Transverse colon (tissue), 4 donors: ENCODE results near the gene ZMAT5. TPM values are rescaled to one million over a fixed set of nuclear protein-coding genes. Genes with fewer than 3 reads are reported as not detected.

Experiments used
- DNase-seq: peaks from one replicate; pipeline ENCODE4 v3.0.0-alpha.2; 2019
- H3K27ac ChIP-seq, 4 donors: fragments of 200-600 bp; sonication (generic); 2 replicates each; pipeline ENCODE4 v1.5.1; 2016 to 2018; ENCODE audit warnings: inconsistent platforms in 4 of 4
- H3K27me3 ChIP-seq: fragments of 200-600 bp; sonication (generic); 2 replicates; pipeline ENCODE4 v1.5.1; 2017; ENCODE audit warnings: inconsistent platforms
- H3K36me3 ChIP-seq, 4 donors: fragments of 200-600 bp; sonication (generic); 2 replicates each; pipeline ENCODE4 v1.5.1; 2017 to 2019; ENCODE audit warnings: inconsistent platforms in 4 of 4
- H3K4me1 ChIP-seq, 4 donors: fragments of 200-600 bp; sonication (generic); 2 replicates each; pipeline ENCODE4 v1.5.1; 2017 to 2020; ENCODE audit warnings: inconsistent platforms in 4 of 4
- H3K4me3 ChIP-seq, 4 donors: fragments of 200-600 bp; sonication (generic); 1 replicate in 1 of 4; 2 replicates in 3 of 4; pipeline versions ENCODE4 v1.5.1 to v1.6.1; 2017 to 2019; ENCODE audit warnings: inconsistent platforms in 4 of 4
- H3K9me3 ChIP-seq, 2 donors: fragments of 200-600 bp; sonication (generic); 2 replicates each; pipeline ENCODE4 v1.5.1; 2017 to 2019; ENCODE audit warnings: inconsistent platforms in 2 of 2
- CTCF ChIP-seq, 5 experiments: fragments of 200-600 bp in 3 of 5; fragments of 450-650 bp in 2 of 5; sonication (generic) in 3 of 5; IDR thresholded peaks; 1 replicate in 2 of 5; 2 replicates in 3 of 5; pipeline ENCODE4 v1.5.1; 2016 to 2017; ENCODE audit warnings: antibody characterized with exemption in 5 of 5, inconsistent platforms in 3 of 5, mild to moderate bottlenecking in 2 of 5, moderate library complexity in 1 of 5
- EP300 ChIP-seq: sonication (generic); formaldehyde crosslinking; IDR thresholded peaks from one replicate; pipeline ENCODE4 v1.6.1; 2017; ENCODE audit warnings: antibody characterized with exemption, low read depth
- POLR2A ChIP-seq: fragments of 450-650 bp; IDR thresholded peaks from one replicate; pipeline ENCODE4 v1.6.1; 2016; ENCODE audit warnings: antibody characterized with exemption, mild to moderate bottlenecking, moderate library complexity
- POLR2AphosphoS5 ChIP-seq, 3 donors: sonication (generic); formaldehyde crosslinking; IDR thresholded peaks; one replicate each; pipeline ENCODE4 v1.6.1; 2016; ENCODE audit warnings: antibody characterized with exemption in 3 of 3
- WGBS, 2 donors: methylation state at CpG; one replicate each; pipeline ENCODE4 v1.1.5; 2018; ENCODE audit warnings: low coverage in 1 of 2; 5-methylcytosine and 5-hydroxymethylcytosine counted together
- in situ Hi-C, 4 donors: fragments of 200-750 bp; cut with MboI; loops; one replicate each; pipeline versions ENCODE4 v1.15.0 to v1.15.1; 2017; ENCODE audit warnings: low sequenced_read_pairs in 3 of 4, low pct_ligation_motif_present in 1 of 4, low pct_unique_long_range_greater_than_20kb in 1 of 4
- intact Hi-C: fragments of 100-400 bp; cut with DNase I; formaldehyde crosslinking; loops from one replicate; pipeline ENCODE4 v1.15.1; 2023; ENCODE audit warnings: low total_unique reads
- total RNA-seq, 4 donors: library from RNA; depleted of rRNA; stranded (reverse); fragments of >200 nt; gene quantifications; one replicate each; pipeline ENCODE4 v1.1.0, GENCODE V29; 2016

Gene ZMAT5
- total RNA-seq, 4 donors from 2014 or later: 13.8 to 20.2 (median 19.1) TPM; not detected in 1

GRCh38 chr22:29703569-29704195 lies 63.1 kb downstream of the ZMAT5 start:
- H3K36me3 ChIP-seq: no peaks in the 10 kb centered on the region
- TF ChIP-seq POLR2A: no peak
- TF ChIP-seq EP300: no peak
- TF ChIP-seq CTCF (IDR thresholded peaks at IDR 0.05): no peak
- TF ChIP-seq POLR2AphosphoS5 (IDR thresholded peaks at IDR 0.05): no peak
- intact Hi-C loops (no loop called here), in situ Hi-C loops (no loop called here)
- H3K9me3 ChIP-seq: no peaks in the 10 kb centered on the region
- H3K27me3 ChIP-seq: peaks cover 14% of the 10 kb centered on the region
- H3K4me1 ChIP-seq: peaks cover 0 to 42% (median 39%) of the 10 kb centered on the region in 4 donors
- WGBS, 2 donors: 33 to 51% methylated on average over 1 to 7 of the region's 7 CpGs
- no peak overlapping the region for H3K4me3 ChIP-seq
- no peak for DNase-seq
- peak overlapping the region; percentile 29 to 66 (median 51) for H3K27ac ChIP-seq

GRCh38 chr22:29702931-29703501 lies 63.8 kb downstream of the ZMAT5 start:
- H3K4me3 ChIP-seq: no peak overlapping the region
- peak overlapping the region; percentile 29 to 66 (median 51) for H3K27ac ChIP-seq
- in situ Hi-C loops (no loop called here), intact Hi-C loops (no loop called here)
- DNase-seq: no peak
- H3K27me3 ChIP-seq: peaks cover 14% of the 10 kb centered on the region
- no peaks in the 10 kb centered on the region for H3K9me3 ChIP-seq
- H3K36me3 ChIP-seq: no peaks in the 10 kb centered on the region
- H3K4me1 ChIP-seq: peaks cover 0 to 42% (median 39%) of the 10 kb centered on the region in 4 donors
- 55% methylated on average over 16 of the region's 19 CpGs; no CpG with 5 or more reads in 1 of the 2 donors for WGBS, 2 donors
- TF ChIP-seq CTCF (IDR thresholded peaks at IDR 0.05) (no peak), POLR2A (no peak), POLR2AphosphoS5 (IDR thresholded peaks at IDR 0.05) (no peak), EP300 (no peak)

GRCh38 chr22:29702000-29702930 lies 64.5 kb downstream of the ZMAT5 start:
- peaks cover 0 to 42% (median 39%) of the 10 kb centered on the region in 4 donors for H3K4me1 ChIP-seq
- intact Hi-C loops: no loop called here
- peak; percentile 23 for DNase-seq
- no peaks in the 10 kb centered on the region for H3K9me3 ChIP-seq
- peaks cover 14% of the 10 kb centered on the region for H3K27me3 ChIP-seq
- peak overlapping the region; percentile 22 to 66 (median 51) for H3K27ac ChIP-seq
- TF ChIP-seq EP300: no peak
- TF ChIP-seq POLR2A: no peak
- TF ChIP-seq CTCF (IDR thresholded peaks at IDR 0.05): no peak
- no peak for TF ChIP-seq POLR2AphosphoS5 (IDR thresholded peaks at IDR 0.05)
- no peak overlapping the region for H3K4me3 ChIP-seq
- no peaks in the 10 kb centered on the region for H3K36me3 ChIP-seq
- in situ Hi-C loops: no loop called here
- WGBS, 2 donors: 20 to 43% methylated on average over 1 to 14 of the region's 14 CpGs
